ENCODE measurements around the gene DGKQ. TPM values are rescaled to one million over a fixed set of nuclear protein-coding genes. Genes with fewer than 3 reads are reported as not detected.

The DGKQ gene
- total RNA-seq, 1 experiment from 2014 or later, result 22.0 TPM

DNA sequence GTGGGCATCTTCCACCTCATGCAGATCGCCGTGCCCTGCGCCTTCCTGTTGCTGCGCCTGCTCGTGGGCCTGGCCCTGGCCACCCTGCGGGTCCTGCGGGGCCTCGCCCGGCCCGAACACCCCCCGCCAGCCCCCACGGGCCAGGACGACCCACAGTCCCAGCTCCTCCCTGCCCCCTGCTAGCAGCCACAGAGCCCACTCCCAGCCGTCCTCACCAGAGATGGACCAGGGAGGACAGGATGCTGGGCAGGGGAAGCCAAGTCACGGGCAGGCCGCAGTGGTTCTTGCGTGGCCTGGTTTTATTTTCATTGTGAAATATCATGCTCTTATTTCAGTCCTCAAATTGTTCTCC, 15.1 kb downstream of the DGKQ start:
- BruUV-seq (replicated peaks), result no TSS peak
- H3K36me3 ChIP-seq (ENCODE audit: control insufficient read depth in 1 of 2, insufficient read depth in 2 of 2, low read length in 2 of 2), result no peaks in the 10 kb centered on the region
- H3K4me2 ChIP-seq (ENCODE audit: low read length), result no peak overlapping the region
- peaks cover under 1 to 14% of the 10 kb centered on the region in 2 experiments; a peak in 3 of 4 replicates for H3K4me1 ChIP-seq (ENCODE audit: control insufficient read depth in 1 of 2, insufficient read depth in 2 of 2, low read length in 2 of 2)
- intact Hi-C loops (cut with micrococcal nuclease), result no loop called here
- no peak overlapping the region for H3K27ac ChIP-seq (ENCODE audit: low read depth, low read length)
- no peak overlapping the region for H2AFZ ChIP-seq (ENCODE audit: low read depth, low read length, poor library complexity, severe bottlenecking)
- no peaks in the 10 kb centered on the region for H3K9me2 ChIP-seq (ENCODE audit: insufficient read depth)
- no peaks in the 10 kb centered on the region for H3K9me3 ChIP-seq (ENCODE audit: control insufficient read depth in 1 of 2, insufficient read depth in 1 of 2, low read depth in 1 of 2, low read length in 2 of 2)
- no peak overlapping the region for H3K9ac ChIP-seq (ENCODE audit: low read length)
- no peak for TF ChIP-seq SRF (IDR thresholded peaks at IDR 0.05; ENCODE audit: low read depth)
- TF ChIP-seq POLR2AphosphoS5 (IDR thresholded peaks at IDR 0.05; ENCODE audit: low read depth, low read length), result 0 out of 2 replicates have a peak, but pooled peaks have one; percentile 12
- CTCF ChIA-PET, result no interaction called here
- no peaks in the 10 kb centered on the region for H4K20me1 ChIP-seq (ENCODE audit: insufficient read depth)
- RAD21 ChIA-PET (ENCODE audit: low non-redundant PET in 1 of 2, low total read pairs in 2 of 2, uncharacterized antibody in 2 of 2, unreplicated experiment in 2 of 2), result no interaction called here
- ATAC-seq (no peak), DNase-seq (ENCODE audit: low read depth, low spot score) (no peak)
- no peaks in the 10 kb centered on the region for H3K27me3 ChIP-seq (ENCODE audit: insufficient read depth, low read length)
- no peak overlapping the region for H3K4me3 ChIP-seq (replicated peaks in 1 of 2; ENCODE audit: low read depth in 1 of 2, low read length in 2 of 2)
- POLR2A ChIA-PET, result no interaction called here
- no peaks in the 10 kb centered on the region; the same call in 1 of the 2 replicates for H3K79me2 ChIP-seq (ENCODE audit: insufficient read depth, low read length)

- no peak overlapping the region for H3K4me2 ChIP-seq (ENCODE audit: low read length)
- no peaks in the 10 kb centered on the region; the same call in 1 of the 2 replicates for H3K79me2 ChIP-seq (ENCODE audit: insufficient read depth, low read length)
- ATAC-seq, result no peak
- no peaks in the 10 kb centered on the region for H3K27me3 ChIP-seq (ENCODE audit: insufficient read depth, low read length)
- BruUV-seq (replicated peaks), result no TSS peak
- no peak overlapping the region for H3K4me3 ChIP-seq (replicated peaks in 1 of 2; ENCODE audit: low read depth in 1 of 2, low read length in 2 of 2)
- H3K36me3 ChIP-seq (ENCODE audit: control insufficient read depth in 1 of 2, insufficient read depth in 2 of 2, low read length in 2 of 2), result no peaks in the 10 kb centered on the region
- ChIA-PET CTCF (no interaction called here), RAD21 (ENCODE audit: low non-redundant PET in 1 of 2, low total read pairs in 2 of 2, uncharacterized antibody in 2 of 2, unreplicated experiment in 2 of 2) (no interaction called here), POLR2A (no interaction called here)
- no peaks in the 10 kb centered on the region for H3K9me2 ChIP-seq (ENCODE audit: insufficient read depth)
- TF ChIP-seq, protein P1, sequence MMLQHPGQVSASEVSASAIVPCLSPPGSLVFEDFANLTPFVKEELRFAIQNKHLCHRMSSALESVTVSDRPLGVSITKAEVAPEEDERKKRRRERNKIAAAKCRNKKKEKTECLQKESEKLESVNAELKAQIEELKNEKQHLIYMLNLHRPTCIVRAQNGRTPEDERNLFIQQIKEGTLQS (IDR thresholded peaks at IDR 0.05), result no peak
- TF ChIP-seq POLR2A (IDR thresholded peaks at IDR 0.05; ENCODE audit: borderline replicate concordance, extremely low read depth, insufficient read depth, insufficient read length) (no peak), POLR2AphosphoS5 (IDR thresholded peaks at IDR 0.05; ENCODE audit: low read depth, low read length) (no peak; the same call in 1 of the 2 replicates), CEBPB (IDR thresholded peaks at IDR 0.05; ENCODE audit: low read depth) (no peak), SRF (IDR thresholded peaks at IDR 0.05; ENCODE audit: low read depth) (no peak), ZNF274 (IDR thresholded peaks at IDR 0.05; ENCODE audit: low read depth, low read length) (no peak), SP1 (IDR thresholded peaks at IDR 0.05; ENCODE audit: low read depth) (no peak), ELF1 (IDR thresholded peaks at IDR 0.05; ENCODE audit: borderline replicate concordance, low read depth) (no peak), TCF7L2 (IDR thresholded peaks at IDR 0.05; ENCODE audit: borderline replicate concordance, extremely low read depth, insufficient read depth, insufficient read length) (no peak)
- TF ChIP-seq, protein P2, sequence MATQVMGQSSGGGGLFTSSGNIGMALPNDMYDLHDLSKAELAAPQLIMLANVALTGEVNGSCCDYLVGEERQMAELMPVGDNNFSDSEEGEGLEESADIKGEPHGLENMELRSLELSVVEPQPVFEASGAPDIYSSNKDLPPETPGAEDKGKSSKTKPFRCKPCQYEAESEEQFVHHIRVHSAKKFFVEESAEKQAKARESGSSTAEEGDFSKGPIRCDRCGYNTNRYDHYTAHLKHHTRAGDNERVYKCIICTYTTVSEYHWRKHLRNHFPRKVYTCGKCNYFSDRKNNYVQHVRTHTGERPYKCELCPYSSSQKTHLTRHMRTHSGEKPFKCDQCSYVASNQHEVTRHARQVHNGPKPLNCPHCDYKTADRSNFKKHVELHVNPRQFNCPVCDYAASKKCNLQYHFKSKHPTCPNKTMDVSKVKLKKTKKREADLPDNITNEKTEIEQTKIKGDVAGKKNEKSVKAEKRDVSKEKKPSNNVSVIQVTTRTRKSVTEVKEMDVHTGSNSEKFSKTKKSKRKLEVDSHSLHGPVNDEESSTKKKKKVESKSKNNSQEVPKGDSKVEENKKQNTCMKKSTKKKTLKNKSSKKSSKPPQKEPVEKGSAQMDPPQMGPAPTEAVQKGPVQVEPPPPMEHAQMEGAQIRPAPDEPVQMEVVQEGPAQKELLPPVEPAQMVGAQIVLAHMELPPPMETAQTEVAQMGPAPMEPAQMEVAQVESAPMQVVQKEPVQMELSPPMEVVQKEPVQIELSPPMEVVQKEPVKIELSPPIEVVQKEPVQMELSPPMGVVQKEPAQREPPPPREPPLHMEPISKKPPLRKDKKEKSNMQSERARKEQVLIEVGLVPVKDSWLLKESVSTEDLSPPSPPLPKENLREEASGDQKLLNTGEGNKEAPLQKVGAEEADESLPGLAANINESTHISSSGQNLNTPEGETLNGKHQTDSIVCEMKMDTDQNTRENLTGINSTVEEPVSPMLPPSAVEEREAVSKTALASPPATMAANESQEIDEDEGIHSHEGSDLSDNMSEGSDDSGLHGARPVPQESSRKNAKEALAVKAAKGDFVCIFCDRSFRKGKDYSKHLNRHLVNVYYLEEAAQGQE (IDR thresholded peaks at IDR 0.05; ENCODE audit: low read depth), result no peak
- TF ChIP-seq, protein P3, sequence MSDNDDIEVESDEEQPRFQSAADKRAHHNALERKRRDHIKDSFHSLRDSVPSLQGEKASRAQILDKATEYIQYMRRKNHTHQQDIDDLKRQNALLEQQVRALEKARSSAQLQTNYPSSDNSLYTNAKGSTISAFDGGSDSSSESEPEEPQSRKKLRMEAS (IDR thresholded peaks at IDR 0.05), result no peak
- no peaks in the 10 kb centered on the region for H3K9me3 ChIP-seq (ENCODE audit: control insufficient read depth in 1 of 2, insufficient read depth in 1 of 2, low read depth in 1 of 2, low read length in 2 of 2)
- H2AFZ ChIP-seq (ENCODE audit: low read depth, low read length, poor library complexity, severe bottlenecking), result no peak overlapping the region
- peaks cover 0 to 8% of the 10 kb centered on the region in 2 experiments; a peak in 1 of 4 replicates for H3K4me1 ChIP-seq (ENCODE audit: control insufficient read depth in 1 of 2, insufficient read depth in 2 of 2, low read length in 2 of 2)
- intact Hi-C loops (cut with micrococcal nuclease), result no loop called here
- no peak for DNase-seq (ENCODE audit: low read depth, low spot score)
- no peak overlapping the region for H3K9ac ChIP-seq (ENCODE audit: low read length)
- no peaks in the 10 kb centered on the region for H4K20me1 ChIP-seq (ENCODE audit: insufficient read depth)
- no peak overlapping the region for H3K27ac ChIP-seq (ENCODE audit: low read depth, low read length)
Measured at GRCh38 chr4:957581-958313, 15.6 kb downstream of the DGKQ start.
